ENCODE data around the gene GLB1L2. TPM values are rescaled to one million over a fixed set of nuclear protein-coding genes. Genes with fewer than 3 reads are reported as not detected.

The GLB1L2 gene
- total and polyA plus RNA-seq, 2 experiments from 2014 or later, result 3.3 to 12.3 TPM

- no peak for TF ChIP-seq ETS1 (IDR thresholded peaks at IDR 0.05)
Observed at GRCh38 chr11:134374171-134374570, 42.4 kb downstream of the GLB1L2 start (continued).

GRCh38 chr11:134374891-134375550 lies 43.2 kb downstream of the GLB1L2 start:
- Histone ChIP-seq H3K36me3 (ENCODE audit: insufficient read depth) (no peaks in the 10 kb centered on the region; the same call in 1 of the 2 replicates), H3K9me2 (ENCODE audit: insufficient read depth) (no peaks in the 10 kb centered on the region), H3K27ac (ENCODE audit: low read depth) (no peak overlapping the region), H3F3A (replicated peaks; ENCODE audit: low read depth) (no peaks in the 10 kb centered on the region), H2AFZ (no peak overlapping the region), H4K20me1 (replicated peaks; ENCODE audit: insufficient read depth) (0 out of 2 replicates have a peak, but pooled peaks cover 3% of the 10 kb centered on the region), H3K4me2 (no peak overlapping the region), H3K27me3 (ENCODE audit: insufficient read depth) (no peaks in the 10 kb centered on the region), H3K4me1 (ENCODE audit: insufficient read depth) (no peaks in the 10 kb centered on the region), H3K79me2 (replicated peaks; ENCODE audit: insufficient read depth) (no peaks in the 10 kb centered on the region), H3K4me3 (no peak overlapping the region)
- Mint-ChIP-seq H3K27me3 (ENCODE audit: insufficient read depth, low read depth, poor library complexity) (peaks cover 2% of the 10 kb centered on the region), H3K27ac (no peak overlapping the region), H3K4me3 (no peak overlapping the region), H3K4me1 (peaks cover 17% of the 10 kb centered on the region), H3K9me3 (no peaks in the 10 kb centered on the region), H3K36me3 (ENCODE audit: low read depth) (peaks cover 13% of the 10 kb centered on the region; the same call in 2 of the 3 replicates)
- ATAC-seq (no peak), DNase-seq (ENCODE audit: low spot score) (no peak)
- TF ChIP-seq ZNF331 (CRISPR knock-in tag; IDR thresholded peaks at IDR 0.05; ENCODE audit: low read depth), result no peak
- no peak for TF ChIP-seq EZH2phosphoT487 (IDR thresholded peaks at IDR 0.05; ENCODE audit: unreplicated experiment)
- TF ChIP-seq ETS1 (IDR thresholded peaks at IDR 0.05), result no peak
- TF ChIP-seq JUNB (IDR thresholded peaks at IDR 0.05; ENCODE audit: unreplicated experiment), result no peak
- no peak for TF ChIP-seq STAT1 (IDR thresholded peaks at IDR 0.05; ENCODE audit: unreplicated experiment)
- no peak for TF ChIP-seq POLR2AphosphoS5 (IDR thresholded peaks at IDR 0.05; ENCODE audit: low read depth)
- TF ChIP-seq EZH2 (IDR thresholded peaks at IDR 0.05; ENCODE audit: low read depth, unreplicated experiment), result no peak
- TF ChIP-seq ZNF114 (CRISPR knock-in tag; IDR thresholded peaks at IDR 0.05), result no peak
- no peak for TF ChIP-seq NANOG (IDR thresholded peaks at IDR 0.05; ENCODE audit: borderline replicate concordance)
- TF ChIP-seq REST (IDR thresholded peaks at IDR 0.05; ENCODE audit: unreplicated experiment), result no peak
- TF ChIP-seq CTCF (conservative IDR thresholded peaks at IDR 0.05; ENCODE audit: low read depth in 2 of 2), result no peak

Measured in GM23338 (cell line).